HEK293 (cell line): ENCODE measurements around the gene SERPINA6.

Source experiments
- CTCF ChIA-PET: fragments of 350-600 bp; formaldehyde crosslinking; extraction: SDS; loops from one replicate; lab custom pipeline; 2021; ENCODE audit warnings: antibody characterized with exemption; lab: Yijun Ruan, JAX
- POLR2A ChIA-PET: fragments of 300-600 bp; formaldehyde crosslinking; extraction: SDS; loops from one replicate; lab custom pipeline; 2020; ENCODE audit warnings: antibody characterized with exemption, inconsistent platforms; lab: Yijun Ruan, JAX
- H3K27ac ChIP-seq: fragments of 200-500 bp; sonication (Bioruptor generic); 2 replicates; pipeline ENCODE4 v1.5.1; 2014; ENCODE audit warnings: low read depth, low read length, control low read depth, inconsistent platforms; ENCODE audit errors: extremely low read depth
- H3K36me3 ChIP-seq, 2 experiments: fragments of 200-500 bp in 1 of 2; sonication (Bioruptor generic) in 1 of 2; 1 replicate in 1 of 2; 2 replicates in 1 of 2; pipeline ENCODE4 v1.5.1; 2014 to 2017; ENCODE audit warnings: inconsistent platforms in 2 of 2, low read length in 2 of 2; ENCODE audit not compliant: control insufficient read depth in 2 of 2, insufficient read depth in 1 of 2
- H3K4me1 ChIP-seq: fragments of 200-500 bp; sonication (Bioruptor generic); 2 replicates; pipeline ENCODE4 v1.5.1; 2014; ENCODE audit warnings: mild to moderate bottlenecking, low read length, inconsistent platforms; ENCODE audit not compliant: control insufficient read depth, insufficient read depth
- H3K4me3 ChIP-seq: 2 replicates; pipeline ENCODE4 v1.5.1; 2011; ENCODE audit warnings: low read depth, mild to moderate bottlenecking, control low read depth, low read length, moderate library complexity
- H3K9me3 ChIP-seq: fragments of 200-500 bp; sonication (Bioruptor generic); 2 replicates; pipeline ENCODE4 v1.5.1; 2014; ENCODE audit warnings: low read depth, low read length, inconsistent platforms; ENCODE audit not compliant: control insufficient read depth, insufficient read depth
- HOXD13 ChIP-seq: sonication (generic); formaldehyde crosslinking; IDR thresholded peaks from 2 replicates; pipeline ENCODE4 v1.8.0; 2022; ENCODE audit warnings: missing genetic modification reagents, borderline replicate concordance
- KLF1 ChIP-seq: fragments of 450-650 bp; formaldehyde crosslinking; IDR thresholded peaks from 2 replicates; pipeline ENCODE4 v1.5.1; 2016; ENCODE audit warnings: missing biosample characterization, missing genetic modification characterization
- RBAK ChIP-seq: fragments of 450-650 bp; formaldehyde crosslinking; IDR thresholded peaks from 2 replicates; pipeline ENCODE4 v1.5.1; 2016; ENCODE audit warnings: missing biosample characterization, missing genetic modification characterization
- SCRT2 ChIP-seq: fragments of 450-650 bp; formaldehyde crosslinking; IDR thresholded peaks from 2 replicates; pipeline ENCODE4 v1.5.1; 2016; ENCODE audit warnings: missing biosample characterization, missing genetic modification characterization
- SP2 ChIP-seq: fragments of 450-650 bp; formaldehyde crosslinking; IDR thresholded peaks from 2 replicates; pipeline ENCODE4 v1.5.1; 2016; ENCODE audit warnings: missing biosample characterization, missing genetic modification characterization
- ZBTB17 ChIP-seq: fragments of 450-650 bp; formaldehyde crosslinking; IDR thresholded peaks from 2 replicates; pipeline ENCODE4 v1.5.1; 2016; ENCODE audit warnings: missing biosample characterization, missing genetic modification characterization
- ZBTB21 ChIP-seq: fragments of 450-650 bp; formaldehyde crosslinking; IDR thresholded peaks from 2 replicates; pipeline ENCODE4 v1.5.1; 2017; ENCODE audit warnings: missing biosample characterization, missing genetic modification characterization
- ZNF10 ChIP-seq: fragments of 450-650 bp; formaldehyde crosslinking; IDR thresholded peaks from 2 replicates; pipeline ENCODE4 v1.5.1; 2017; ENCODE audit warnings: missing biosample characterization, missing genetic modification characterization
- ZNF112 ChIP-seq: fragments of 450-650 bp; formaldehyde crosslinking; IDR thresholded peaks from 2 replicates; pipeline ENCODE4 v1.5.0; 2017; ENCODE audit warnings: missing biosample characterization, missing genetic modification characterization
- ZNF114 ChIP-seq: fragments of 450-650 bp; formaldehyde crosslinking; IDR thresholded peaks from 2 replicates; pipeline ENCODE4 v1.5.0; 2017; ENCODE audit warnings: missing biosample characterization, missing genetic modification characterization
- ZNF133 ChIP-seq: fragments of 450-650 bp; formaldehyde crosslinking; IDR thresholded peaks from 2 replicates; pipeline ENCODE4 v1.5.1; 2016; ENCODE audit warnings: missing biosample characterization, missing genetic modification characterization
- ZNF146 ChIP-seq: fragments of 450-650 bp; formaldehyde crosslinking; IDR thresholded peaks from 2 replicates; pipeline ENCODE4 v1.5.1; 2016; ENCODE audit warnings: missing biosample characterization, missing genetic modification characterization
- ZNF155 ChIP-seq: fragments of 450-650 bp; formaldehyde crosslinking; IDR thresholded peaks from 2 replicates; pipeline ENCODE4 v1.5.1; 2016; ENCODE audit warnings: missing biosample characterization, missing genetic modification characterization
- ZNF169 ChIP-seq: fragments of 450-650 bp; formaldehyde crosslinking; IDR thresholded peaks from 2 replicates; pipeline ENCODE4 v1.5.1; 2016; ENCODE audit warnings: missing biosample characterization, missing genetic modification characterization
- ZNF2 ChIP-seq: fragments of 450-650 bp; formaldehyde crosslinking; IDR thresholded peaks from 2 replicates; pipeline ENCODE4 v1.5.1; 2016; ENCODE audit warnings: missing biosample characterization, missing genetic modification characterization
- ZNF311 ChIP-seq: fragments of 450-650 bp; formaldehyde crosslinking; IDR thresholded peaks from 2 replicates; pipeline ENCODE4 v1.5.1; 2017; ENCODE audit warnings: missing biosample characterization, missing genetic modification characterization, borderline replicate concordance
- ZNF391 ChIP-seq: fragments of 450-650 bp; formaldehyde crosslinking; IDR thresholded peaks from 2 replicates; pipeline ENCODE4 v1.5.1; 2016; ENCODE audit warnings: low read depth, missing biosample characterization, missing genetic modification characterization, borderline replicate concordance
- ZNF488 ChIP-seq: fragments of 450-650 bp; formaldehyde crosslinking; IDR thresholded peaks from 2 replicates; pipeline ENCODE4 v1.5.1; 2016; ENCODE audit warnings: missing biosample characterization, missing genetic modification characterization
- ZNF510 ChIP-seq: fragments of 450-650 bp; formaldehyde crosslinking; IDR thresholded peaks from 2 replicates; pipeline ENCODE4 v1.5.1; 2018; ENCODE audit warnings: mild to moderate bottlenecking, missing genetic modification characterization, missing biosample characterization; ENCODE audit not compliant: insufficient replicate concordance
- ZNF624 ChIP-seq: fragments of 450-650 bp; formaldehyde crosslinking; IDR thresholded peaks from 2 replicates; pipeline ENCODE4 v1.5.1; 2017; ENCODE audit warnings: missing biosample characterization, missing genetic modification characterization
- ZNF629 ChIP-seq: fragments of 450-650 bp; formaldehyde crosslinking; IDR thresholded peaks from 2 replicates; pipeline ENCODE4 v1.5.1; 2017; ENCODE audit warnings: missing biosample characterization, missing genetic modification characterization
- ZNF658 ChIP-seq: fragments of 450-650 bp; formaldehyde crosslinking; IDR thresholded peaks from 2 replicates; pipeline ENCODE4; 2016; ENCODE audit warnings: missing biosample characterization, missing genetic modification characterization
- ZNF704 ChIP-seq: fragments of 450-650 bp; formaldehyde crosslinking; IDR thresholded peaks from 2 replicates; pipeline ENCODE4 v1.5.1; 2016; ENCODE audit warnings: missing biosample characterization, missing genetic modification characterization
- ZNF76 ChIP-seq: fragments of 450-650 bp; formaldehyde crosslinking; IDR thresholded peaks from 2 replicates; pipeline ENCODE4; 2016; ENCODE audit warnings: low read depth, missing biosample characterization, missing genetic modification characterization, borderline replicate concordance
- ZNF768 ChIP-seq: fragments of 450-650 bp; formaldehyde crosslinking; IDR thresholded peaks from 2 replicates; pipeline ENCODE4 v1.5.1; 2018; ENCODE audit warnings: missing biosample characterization, mild to moderate bottlenecking, missing genetic modification characterization
- ZSCAN30 ChIP-seq: fragments of 450-650 bp; IDR thresholded peaks from 2 replicates; pipeline ENCODE4 v1.5.1; 2018; ENCODE audit warnings: missing biosample characterization, mild to moderate bottlenecking, missing genetic modification characterization, moderate library complexity

The SERPINA6 gene

GRCh38 chr14:94288610-94289465 lies 34.3 kb downstream of the SERPINA6 start:
- TF ChIP-seq ZNF146 (no peak), ZBTB21 (tag by site-specific recombination) (no peak), ZNF629 (tag by site-specific recombination) (no peak), ZNF155 (tag by site-specific recombination) (no peak), RBAK (tag by site-specific recombination) (no peak), ZNF658 (tag by site-specific recombination) (no peak), ZBTB17 (no peak), ZSCAN30 (no peak)
- TF ChIP-seq, all 188 proteins: peak for 0
- no peaks in the 10 kb centered on the region for H3K36me3 ChIP-seq
- H3K9me3 ChIP-seq, result no peaks in the 10 kb centered on the region
- H3K4me1 ChIP-seq, result no peaks in the 10 kb centered on the region
- no peak overlapping the region for H3K4me3 ChIP-seq
- POLR2A ChIA-PET, result no interaction called here
- CTCF ChIA-PET, result interaction anchor here (0.7 kb wide), 1 partner anchor 196 kb away, joined by 3 read pairs; no protein-coding TSS in a partner anchor
- H3K27ac ChIP-seq, result no peak overlapping the region

GRCh38 chr14:94285158-94285557 lies 38.0 kb downstream of the SERPINA6 start:
- H3K36me3 ChIP-seq, result no peaks in the 10 kb centered on the region
- TF ChIP-seq ZNF488 (tag by site-specific recombination) (no peak), ZNF76 (no peak), ZNF311 (no peak)
- no peak overlapping the region for H3K4me3 ChIP-seq
- H3K27ac ChIP-seq, result no peak overlapping the region
- H3K4me1 ChIP-seq, result no peaks in the 10 kb centered on the region
- H3K9me3 ChIP-seq, result no peaks in the 10 kb centered on the region
- ChIA-PET CTCF (interaction anchor here (1.0 kb wide), 1 partner anchor 9 kb away, joined by 5 read pairs; no protein-coding TSS in a partner anchor), POLR2A (no interaction called here)

- no peaks in the 10 kb centered on the region for H3K4me1 ChIP-seq
- POLR2A ChIA-PET, result no interaction called here
- H3K4me3 ChIP-seq, result no peak overlapping the region
- H3K9me3 ChIP-seq, result no peaks in the 10 kb centered on the region
- TF ChIP-seq ZNF169 (tag by site-specific recombination) (no peak), ZNF391 (tag by site-specific recombination) (no peak), ZNF133 (tag by site-specific recombination) (no peak), RBAK (tag by site-specific recombination) (no peak), ZNF2 (tag by site-specific recombination) (no peak), HOXD13 (no peak), ZNF658 (tag by site-specific recombination) (no peak), ZNF10 (tag by site-specific recombination) (no peak)
- H3K36me3 ChIP-seq, result no peaks in the 10 kb centered on the region
- H3K27ac ChIP-seq, result no peak overlapping the region
- CTCF ChIA-PET, result no interaction called here
These were observed 38.9 kb downstream of the SERPINA6 start for GRCh38 chr14:94284221-94284620.

- ChIA-PET POLR2A (no interaction called here), CTCF (no interaction called here)
- H3K4me3 ChIP-seq, result no peak overlapping the region
- no peaks in the 10 kb centered on the region for H3K36me3 ChIP-seq
- H3K27ac ChIP-seq, result no peak overlapping the region
- H3K9me3 ChIP-seq, result no peaks in the 10 kb centered on the region
- no peaks in the 10 kb centered on the region for H3K4me1 ChIP-seq
- no peak for TF ChIP-seq ZNF768
- TF ChIP-seq ZNF114, result no peak
- no peak for TF ChIP-seq ZNF510 (tag by site-specific recombination)
- no peak for TF ChIP-seq ZNF112 (tag by site-specific recombination)
- TF ChIP-seq SP2 (tag by site-specific recombination), result no peak
- no peak for TF ChIP-seq KLF1
- no peak for TF ChIP-seq ZNF704
- no peak for TF ChIP-seq SCRT2 (tag by site-specific recombination)
- no peak for TF ChIP-seq ZNF624 (tag by site-specific recombination)
These were observed 40.0 kb downstream of the SERPINA6 start for GRCh38 chr14:94282991-94283723.
